Measurements from ENCODE around the gene GOLGA8B. TPM values are rescaled to one million over a fixed set of nuclear protein-coding genes. Genes with fewer than 3 reads are reported as not detected.

GOLGA8B gene
- total RNA-seq, 4 donors from 2014 or later = 188 to 404 (median 308) TPM

DNA sequence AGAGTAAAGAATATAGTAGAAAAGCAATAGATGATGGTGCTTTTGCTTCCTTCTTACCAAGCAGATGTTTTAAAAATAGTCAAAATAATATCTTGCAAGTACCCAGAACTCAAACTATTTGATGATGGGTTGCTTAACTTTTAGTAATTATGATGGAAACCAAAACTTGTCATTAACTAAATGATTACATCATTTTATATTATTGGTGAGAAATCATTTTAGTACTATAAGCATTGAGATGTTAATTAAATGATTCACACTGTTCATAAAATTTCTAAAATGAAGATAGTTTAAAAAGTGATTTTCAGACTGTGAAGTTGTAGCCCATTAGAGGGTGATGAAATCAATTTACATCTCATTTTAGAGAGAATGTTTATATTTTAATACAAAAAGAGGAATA lies 24.4 kb upstream of the GOLGA8B start:
- Histone ChIP-seq H3K36me3 (no peaks in the 10 kb centered on the region), H3K4me1 (no peaks in the 10 kb centered on the region), H3K27ac (no peak overlapping the region), H3K9me3 (no peaks in the 10 kb centered on the region), H3K27me3 (no peaks in the 10 kb centered on the region), H3K4me3 (replicated peaks in 1 of 3) (no peak overlapping the region)
- TF ChIP-seq, protein P1, sequence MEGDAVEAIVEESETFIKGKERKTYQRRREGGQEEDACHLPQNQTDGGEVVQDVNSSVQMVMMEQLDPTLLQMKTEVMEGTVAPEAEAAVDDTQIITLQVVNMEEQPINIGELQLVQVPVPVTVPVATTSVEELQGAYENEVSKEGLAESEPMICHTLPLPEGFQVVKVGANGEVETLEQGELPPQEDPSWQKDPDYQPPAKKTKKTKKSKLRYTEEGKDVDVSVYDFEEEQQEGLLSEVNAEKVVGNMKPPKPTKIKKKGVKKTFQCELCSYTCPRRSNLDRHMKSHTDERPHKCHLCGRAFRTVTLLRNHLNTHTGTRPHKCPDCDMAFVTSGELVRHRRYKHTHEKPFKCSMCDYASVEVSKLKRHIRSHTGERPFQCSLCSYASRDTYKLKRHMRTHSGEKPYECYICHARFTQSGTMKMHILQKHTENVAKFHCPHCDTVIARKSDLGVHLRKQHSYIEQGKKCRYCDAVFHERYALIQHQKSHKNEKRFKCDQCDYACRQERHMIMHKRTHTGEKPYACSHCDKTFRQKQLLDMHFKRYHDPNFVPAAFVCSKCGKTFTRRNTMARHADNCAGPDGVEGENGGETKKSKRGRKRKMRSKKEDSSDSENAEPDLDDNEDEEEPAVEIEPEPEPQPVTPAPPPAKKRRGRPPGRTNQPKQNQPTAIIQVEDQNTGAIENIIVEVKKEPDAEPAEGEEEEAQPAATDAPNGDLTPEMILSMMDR (IDR thresholded peaks at IDR 0.05) = no peak
- TF ChIP-seq POLR2A (IDR thresholded peaks at IDR 0.05) = no peak
- no peak for DNase-seq
- intact Hi-C loops (cut with DNase I) = no loop called here

GRCh38 chr15:34606545-34606944 lies 23.1 kb upstream of the GOLGA8B start:
- H3K27ac ChIP-seq = no peak overlapping the region
- DNase-seq = no peak
- no peaks in the 10 kb centered on the region for H3K9me3 ChIP-seq
- no peaks in the 10 kb centered on the region for H3K36me3 ChIP-seq
- H3K4me3 ChIP-seq (replicated peaks in 1 of 3) = no peak overlapping the region
- no peaks in the 10 kb centered on the region for H3K4me1 ChIP-seq
- no peaks in the 10 kb centered on the region for H3K27me3 ChIP-seq
- intact Hi-C loops (cut with DNase I) = no loop called here
- TF ChIP-seq, protein P1 (IDR thresholded peaks at IDR 0.05) = no peak
- no peak for TF ChIP-seq POLR2A (IDR thresholded peaks at IDR 0.05)

DNA sequence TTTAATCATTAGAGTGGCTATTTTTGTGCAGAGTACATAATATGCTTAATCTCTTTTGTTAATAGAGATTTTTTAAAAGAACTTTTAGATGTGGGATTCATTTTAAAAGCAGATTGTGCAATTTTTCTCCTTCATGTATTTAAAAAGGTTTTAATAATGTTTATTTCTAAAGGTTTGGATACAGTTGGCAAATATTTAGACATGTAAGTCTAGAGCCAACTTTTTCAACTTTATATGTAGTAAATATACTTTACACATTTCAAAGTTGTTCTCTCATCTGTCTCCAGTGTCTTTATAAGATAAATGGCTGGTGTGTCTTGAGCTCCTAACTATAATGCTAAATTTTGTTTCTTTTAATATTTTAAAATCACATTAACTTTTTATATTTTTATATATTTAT lies 22.7 kb upstream of the GOLGA8B start:
- no peak overlapping the region for H3K4me3 ChIP-seq (replicated peaks in 1 of 3)
- intact Hi-C loops (cut with DNase I) = no loop called here
- H3K9me3 ChIP-seq = no peaks in the 10 kb centered on the region
- no peak for DNase-seq
- no peaks in the 10 kb centered on the region for H3K27me3 ChIP-seq
- no peaks in the 10 kb centered on the region for H3K4me1 ChIP-seq
- TF ChIP-seq POLR2A (IDR thresholded peaks at IDR 0.05) = no peak
- TF ChIP-seq, protein P1 (IDR thresholded peaks at IDR 0.05) = no peak
- no peak overlapping the region for H3K27ac ChIP-seq
- H3K36me3 ChIP-seq = no peaks in the 10 kb centered on the region

DNA sequence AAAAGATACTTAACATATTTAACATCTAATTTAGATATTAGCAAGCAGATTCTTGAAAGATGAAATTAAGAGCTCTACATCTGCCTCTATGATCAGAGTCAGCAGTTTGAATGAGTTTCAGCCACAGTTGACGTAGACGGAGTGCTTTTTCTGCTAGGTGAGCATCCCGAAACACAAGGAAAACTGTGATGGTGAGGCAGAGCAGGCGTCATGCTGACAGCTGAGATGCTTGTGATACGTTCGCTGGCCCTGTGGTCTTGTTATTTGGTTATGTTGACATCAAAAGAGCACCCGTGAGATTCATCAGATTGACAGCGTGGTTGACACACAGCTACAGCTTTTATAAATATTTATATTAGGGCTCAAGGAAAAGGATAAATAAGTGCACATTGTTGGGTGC lies 19.6 kb upstream of the GOLGA8B start:
- Histone ChIP-seq H3K4me3 (replicated peaks in 1 of 3) (no peak overlapping the region), H3K27me3 (no peaks in the 10 kb centered on the region), H3K9me3 (no peaks in the 10 kb centered on the region), H3K4me1 (no peaks in the 10 kb centered on the region), H3K36me3 (no peaks in the 10 kb centered on the region), H3K27ac (no peak overlapping the region)
- intact Hi-C loops (cut with DNase I) = no loop called here
- whole genome bisulfite sequencing, 2 donors = 79 to 85% methylated on average over 8 of the region's 8 CpGs
- TF ChIP-seq, protein P1 (IDR thresholded peaks at IDR 0.05) = no peak
- no peak for TF ChIP-seq POLR2A (IDR thresholded peaks at IDR 0.05)
- DNase-seq = no peak

GRCh38 chr15:34600923-34601322 lies 17.5 kb upstream of the GOLGA8B start:
- Histone ChIP-seq H3K36me3 (no peaks in the 10 kb centered on the region), H3K27me3 (no peaks in the 10 kb centered on the region), H3K4me3 (replicated peaks in 1 of 3) (no peak overlapping the region), H3K9me3 (no peaks in the 10 kb centered on the region), H3K4me1 (no peaks in the 10 kb centered on the region), H3K27ac (no peak overlapping the region)
- intact Hi-C loops (cut with DNase I) = no loop called here
- DNase-seq = no peak
- no peak for TF ChIP-seq POLR2A (IDR thresholded peaks at IDR 0.05)
- TF ChIP-seq, protein P1 (IDR thresholded peaks at IDR 0.05) = no peak

Data from thyroid gland (tissue), 4 donors.